Brain microvascular endothelial cell (primary cell): Measurements from ENCODE around the gene P2RY14.

ENCODE experiments used
- DNase-seq: peaks from one replicate; pipeline ENCODE4 v3.0.0-alpha.2; 2020
- H3K27ac ChIP-seq: fragments of 250-450 bp; sonication (Bioruptor Pico); 2 replicates; pipeline ENCODE4 v1.5.1; 2020; ENCODE audit warnings: mild to moderate bottlenecking, moderate library complexity
- H3K27me3 ChIP-seq: fragments of 250-450 bp; sonication (Bioruptor Pico); replicated peaks from 2 replicates; pipeline ENCODE4 v1.5.1; 2020; ENCODE audit warnings: mild to moderate bottlenecking
- H3K36me3 ChIP-seq: fragments of 250-450 bp; sonication (Bioruptor Pico); replicated peaks from 2 replicates; pipeline ENCODE4 v1.5.1; 2020; ENCODE audit warnings: mild to moderate bottlenecking
- H3K4me3 ChIP-seq: 2 replicates; pipeline ENCODE4 v1.5.1; 2011; ENCODE audit warnings: low read depth, mild to moderate bottlenecking, control low read depth, low read length, moderate library complexity
- CTCF ChIP-seq: IDR thresholded peaks from 2 replicates; pipeline ENCODE4 v1.5.1; 2011; ENCODE audit warnings: low read depth, mild to moderate bottlenecking, moderate library complexity, low read length, control low read depth, inconsistent platforms; ENCODE audit errors: missing control alignments
- in situ Hi-C: cut with HindIII; loops from 2 replicates; pipeline ENCODE4 v1.10.0; 2017; ENCODE audit warnings: low sequenced_read_pairs, low pct_ligation_motif_present

The P2RY14 gene

DNA sequence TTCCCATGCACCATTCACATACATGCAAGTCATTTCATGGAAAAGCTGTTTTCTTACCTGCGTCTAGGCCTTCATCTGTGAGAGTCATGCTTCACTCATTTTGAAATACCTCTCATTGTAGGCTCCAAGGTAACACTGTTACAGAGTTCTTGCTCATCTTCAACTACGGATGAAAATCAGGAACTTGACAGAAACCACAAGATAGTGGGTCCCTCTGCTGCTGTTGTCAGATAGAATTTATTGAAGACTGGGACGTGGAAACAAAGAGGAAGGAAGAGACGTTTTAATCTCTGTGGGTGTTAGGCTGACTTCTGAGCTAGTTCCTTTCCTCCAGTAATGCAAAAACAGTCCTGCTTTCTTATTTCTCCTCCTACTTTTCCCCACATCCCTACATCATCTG, at the start of gene P2RY14:
Gene P2RY14 (minus strand): TSS at position 313 of the 400 bp plus-strand sequence. CDS start 64,226 bp downstream, outside the sequence.
- Histone ChIP-seq H3K27ac (no peak within 1 kb of the TSS), H3K4me3 (no peak within 1 kb of the TSS), H3K27me3 (no peaks in the 10 kb centered on the region), H3K36me3 (no peaks in the 10 kb centered on the region)
- in situ Hi-C loops = no loop called here
- no peak for DNase-seq
- TF ChIP-seq CTCF = no peak

DNA sequence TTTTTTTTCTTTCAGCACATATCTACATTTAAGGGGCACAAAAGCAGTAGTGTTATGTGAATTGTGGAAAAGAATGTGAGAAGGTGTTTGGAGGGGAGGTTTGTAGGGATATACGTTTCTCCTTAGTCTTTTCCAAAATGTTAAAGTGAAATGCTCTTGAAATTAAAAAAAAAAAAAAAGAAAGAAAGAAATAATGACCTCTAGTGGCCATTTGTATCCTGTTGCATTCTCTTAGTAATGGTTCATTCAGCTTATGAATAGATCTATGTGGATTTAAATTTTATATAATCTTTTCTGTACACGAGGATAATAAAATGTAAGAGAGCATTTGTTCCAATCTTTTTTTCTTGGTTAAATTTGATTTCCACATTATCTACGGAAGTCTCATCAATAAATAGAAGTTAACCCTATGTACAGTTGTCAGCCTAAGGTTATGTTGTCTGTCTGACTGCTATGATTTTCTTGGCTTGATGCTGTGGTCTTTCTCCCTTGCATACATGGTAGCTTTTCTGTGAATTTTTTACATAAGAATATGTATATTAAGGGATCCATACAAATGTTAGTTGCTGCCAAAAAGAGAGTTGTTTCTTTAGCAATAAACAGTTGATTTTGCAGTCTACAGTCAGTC, 49.3 kb upstream of the P2RY14 start:
- Histone ChIP-seq H3K36me3 (no peaks in the 10 kb centered on the region), H3K4me3 (no peak overlapping the region), H3K27me3 (no peaks in the 10 kb centered on the region), H3K27ac (no peak overlapping the region)
- DNase-seq = no peak
- no peak for TF ChIP-seq CTCF
- in situ Hi-C loops = no loop called here

GRCh38 chr3:151322511-151322910, 44.2 kb upstream of the P2RY14 start:
- no peaks in the 10 kb centered on the region for H3K36me3 ChIP-seq
- H3K27ac ChIP-seq = no peak overlapping the region
- TF ChIP-seq CTCF = no peak
- in situ Hi-C loops = no loop called here
- no peak for DNase-seq
- no peaks in the 10 kb centered on the region for H3K27me3 ChIP-seq
- no peak overlapping the region for H3K4me3 ChIP-seq

DNA sequence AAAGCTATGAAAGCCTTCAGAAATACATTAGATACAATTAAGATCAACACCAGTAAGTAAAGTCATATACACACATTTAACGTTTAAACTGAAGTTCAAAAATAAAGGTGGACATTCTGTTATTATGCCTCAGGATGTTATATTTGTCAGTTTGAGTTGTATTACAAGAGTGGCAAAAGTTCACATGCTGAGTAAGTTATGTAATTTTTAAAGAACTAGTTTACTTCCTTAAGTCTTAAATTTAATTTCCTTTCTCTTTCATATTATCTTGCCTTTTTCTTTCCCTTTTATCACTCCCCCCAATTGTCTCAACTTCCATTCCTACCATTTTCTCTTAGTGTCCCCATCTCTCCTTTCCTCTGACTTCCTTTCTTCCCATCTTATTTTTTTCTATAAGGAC, 43.2 kb upstream of the P2RY14 start:
- H3K4me3 ChIP-seq = no peak overlapping the region
- no peak for DNase-seq
- TF ChIP-seq CTCF = no peak
- no peaks in the 10 kb centered on the region for H3K36me3 ChIP-seq
- H3K27me3 ChIP-seq = no peaks in the 10 kb centered on the region
- in situ Hi-C loops = no loop called here
- H3K27ac ChIP-seq = no peak overlapping the region

DNA sequence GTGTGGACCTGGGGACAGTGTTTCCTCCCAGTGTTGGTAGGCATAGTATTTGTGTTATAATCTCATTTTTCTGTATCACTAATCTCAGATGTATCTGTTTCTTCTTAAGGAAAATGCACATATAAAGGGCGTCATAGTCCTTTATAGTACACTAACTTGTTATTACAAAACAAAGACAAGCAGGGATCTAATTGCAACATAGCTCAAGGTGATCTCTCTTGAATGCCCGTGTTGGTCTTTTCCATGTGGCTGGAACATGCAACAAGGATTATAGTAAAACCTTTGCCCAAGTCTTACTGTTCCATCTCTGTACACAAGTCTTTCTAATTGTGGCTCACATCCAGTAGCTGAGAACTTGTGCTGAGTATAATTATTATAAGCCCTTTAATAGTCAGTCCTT, 41.8 kb upstream of the P2RY14 start:
- in situ Hi-C loops = no loop called here
- TF ChIP-seq CTCF = no peak
- Histone ChIP-seq H3K27ac (no peak overlapping the region), H3K36me3 (no peaks in the 10 kb centered on the region), H3K27me3 (no peaks in the 10 kb centered on the region), H3K4me3 (no peak overlapping the region)
- DNase-seq = no peak

GRCh38 chr3:151319628-151320027, 41.3 kb upstream of the P2RY14 start:
- Histone ChIP-seq H3K4me3 (no peak overlapping the region), H3K27me3 (no peaks in the 10 kb centered on the region), H3K36me3 (no peaks in the 10 kb centered on the region), H3K27ac (no peak overlapping the region)
- TF ChIP-seq CTCF = no peak
- in situ Hi-C loops = no loop called here
- DNase-seq = no peak
